Measurements from ENCODE around the gene ATPAF1. TPM values are rescaled to one million over a fixed set of nuclear protein-coding genes. Genes with fewer than 3 reads are reported as not detected.
A peak's percentile ranks its signal among the peaks of the same experiment; 100 is the strongest.

ATPAF1 gene
- total RNA-seq, 1 donor from 2014 or later = 19.3 TPM

DNA sequence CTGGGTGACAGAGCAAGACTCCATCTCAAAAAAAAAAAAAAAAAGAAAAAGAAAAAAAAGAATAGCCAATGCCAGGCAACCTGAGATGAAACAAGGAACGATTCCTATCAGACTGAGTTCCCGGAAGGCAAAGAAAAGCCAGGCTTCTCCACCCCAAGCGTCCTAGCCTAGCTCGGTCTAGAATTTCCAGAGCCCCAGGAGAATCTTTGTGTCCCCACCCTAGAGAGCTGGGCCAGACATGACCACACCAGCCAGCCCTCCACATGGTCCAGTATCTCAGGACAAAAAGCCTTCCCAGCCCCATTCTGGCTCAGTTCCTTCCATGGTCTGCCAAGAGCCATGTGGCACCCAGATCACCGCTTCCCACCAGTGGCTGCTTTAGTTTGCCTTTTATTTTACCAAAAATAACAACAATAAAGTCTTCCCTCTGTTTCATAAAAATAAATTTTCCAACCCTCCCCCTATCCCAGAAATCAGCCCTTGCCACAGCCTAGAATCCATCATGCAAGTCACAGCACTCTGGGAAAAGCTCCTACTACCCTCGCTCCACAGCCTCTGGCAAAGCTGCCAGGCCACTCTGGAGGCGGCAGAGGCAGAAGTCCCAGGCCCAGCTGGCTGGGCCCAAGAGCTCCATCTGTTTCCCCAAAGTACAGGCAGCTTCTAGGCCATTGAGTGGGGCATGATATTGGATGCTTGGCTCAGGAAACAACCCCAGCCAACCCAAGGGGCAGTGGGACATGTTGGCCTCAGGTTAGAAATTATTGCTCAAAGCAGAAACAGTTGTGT is 60.6 kb downstream of the ATPAF1 start:
- DNase-seq (ENCODE audit: low read depth) = no peak
- Histone ChIP-seq H4K20me1 (ENCODE audit: insufficient read depth, low read length) (peaks cover 8% of the 10 kb centered on the region), H3K9me3 (ENCODE audit: insufficient read depth, low read depth, low read length) (no peaks in the 10 kb centered on the region), H3K4me3 (ENCODE audit: insufficient read depth, low read depth, low read length) (no peak overlapping the region), H3K79me2 (ENCODE audit: insufficient read depth, low read length) (peaks cover 8% of the 10 kb centered on the region), H3K27me3 (ENCODE audit: insufficient read depth, low read length) (no peaks in the 10 kb centered on the region), H3K27ac (ENCODE audit: low read depth, low read length) (no peak overlapping the region), H2AFZ (ENCODE audit: low read depth, low read length) (no peak overlapping the region), H3K36me3 (ENCODE audit: insufficient read depth, low read length) (no peaks in the 10 kb centered on the region), H3K4me2 (ENCODE audit: low read length) (no peak overlapping the region), H3K4me1 (ENCODE audit: insufficient read depth, low read length) (peaks cover 8% of the 10 kb centered on the region), H3K9ac (ENCODE audit: low read length) (no peak overlapping the region)
- no peaks in the 10 kb centered on the region for H3K27me3 Mint-ChIP-seq (ENCODE audit: low read depth, unreplicated experiment)
- no peak overlapping the region for H3K4me3 Mint-ChIP-seq (ENCODE audit: unreplicated experiment)
- H3K4me1 Mint-ChIP-seq (ENCODE audit: low read depth, unreplicated experiment) = peaks cover 4% of the 10 kb centered on the region
- no peak for FAIRE-seq
- no peaks in the 10 kb centered on the region for H3K9me3 Mint-ChIP-seq (ENCODE audit: unreplicated experiment)
- peaks cover 23% of the 10 kb centered on the region for H3K36me3 Mint-ChIP-seq (ENCODE audit: low read depth, unreplicated experiment)
- no peak for TF ChIP-seq EZH2 (IDR thresholded peaks at IDR 0.05; ENCODE audit: insufficient read depth, low read length)
- TF ChIP-seq, protein P1, sequence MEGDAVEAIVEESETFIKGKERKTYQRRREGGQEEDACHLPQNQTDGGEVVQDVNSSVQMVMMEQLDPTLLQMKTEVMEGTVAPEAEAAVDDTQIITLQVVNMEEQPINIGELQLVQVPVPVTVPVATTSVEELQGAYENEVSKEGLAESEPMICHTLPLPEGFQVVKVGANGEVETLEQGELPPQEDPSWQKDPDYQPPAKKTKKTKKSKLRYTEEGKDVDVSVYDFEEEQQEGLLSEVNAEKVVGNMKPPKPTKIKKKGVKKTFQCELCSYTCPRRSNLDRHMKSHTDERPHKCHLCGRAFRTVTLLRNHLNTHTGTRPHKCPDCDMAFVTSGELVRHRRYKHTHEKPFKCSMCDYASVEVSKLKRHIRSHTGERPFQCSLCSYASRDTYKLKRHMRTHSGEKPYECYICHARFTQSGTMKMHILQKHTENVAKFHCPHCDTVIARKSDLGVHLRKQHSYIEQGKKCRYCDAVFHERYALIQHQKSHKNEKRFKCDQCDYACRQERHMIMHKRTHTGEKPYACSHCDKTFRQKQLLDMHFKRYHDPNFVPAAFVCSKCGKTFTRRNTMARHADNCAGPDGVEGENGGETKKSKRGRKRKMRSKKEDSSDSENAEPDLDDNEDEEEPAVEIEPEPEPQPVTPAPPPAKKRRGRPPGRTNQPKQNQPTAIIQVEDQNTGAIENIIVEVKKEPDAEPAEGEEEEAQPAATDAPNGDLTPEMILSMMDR (IDR thresholded peaks at IDR 0.05; ENCODE audit: insufficient read depth, low read depth, low read length) = no peak
- H3K27ac Mint-ChIP-seq (ENCODE audit: unreplicated experiment) = no peak overlapping the region

DNA sequence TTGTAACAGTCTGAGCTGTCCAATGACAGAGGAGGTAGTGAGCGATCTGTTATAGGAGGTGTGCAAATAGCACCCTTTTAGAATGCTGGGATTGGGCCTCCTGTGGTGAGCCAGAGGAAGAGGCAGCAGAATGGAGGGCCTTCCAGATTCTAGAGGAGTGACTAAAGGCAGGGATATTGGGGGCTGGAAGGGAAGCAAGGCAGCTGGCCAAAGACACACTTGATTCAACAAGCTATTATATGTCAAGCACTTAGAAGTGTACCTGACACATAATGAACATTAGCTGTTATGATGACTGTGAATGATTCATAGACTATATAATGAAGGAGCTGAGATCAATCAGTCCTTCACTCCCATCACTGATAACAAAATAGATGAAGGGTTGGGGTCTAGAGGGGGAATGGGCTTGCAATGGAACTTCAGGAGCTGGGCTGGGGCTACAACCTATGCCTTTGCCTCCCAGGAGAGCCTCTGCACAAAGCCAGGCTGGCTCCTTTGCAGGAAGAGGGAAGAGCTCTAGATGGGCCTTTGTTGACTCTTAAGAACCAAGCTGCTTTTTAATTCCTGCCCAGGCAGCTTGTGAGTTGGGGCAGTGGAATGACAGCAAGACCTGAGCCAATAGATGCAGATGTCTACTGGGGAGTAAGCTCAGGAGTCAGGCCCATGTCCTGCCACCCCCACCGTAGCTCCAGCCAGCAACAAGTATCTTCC is 61.8 kb downstream of the ATPAF1 start:
- no peak for FAIRE-seq
- no peak overlapping the region for H3K27ac Mint-ChIP-seq (ENCODE audit: unreplicated experiment)

More for the DNA sequence above, 61.8 kb downstream of the ATPAF1 start:
- peaks cover 8% of the 10 kb centered on the region for H3K79me2 ChIP-seq (ENCODE audit: insufficient read depth, low read length)
- H3K9ac ChIP-seq (ENCODE audit: low read length) = no peak overlapping the region
- H2AFZ ChIP-seq (ENCODE audit: low read depth, low read length) = no peak overlapping the region
- no peak for TF ChIP-seq EZH2 (IDR thresholded peaks at IDR 0.05; ENCODE audit: insufficient read depth, low read length)
- TF ChIP-seq, protein P1 (IDR thresholded peaks at IDR 0.05; ENCODE audit: insufficient read depth, low read depth, low read length) = no peak
- peaks cover 5% of the 10 kb centered on the region for H3K4me1 ChIP-seq (ENCODE audit: insufficient read depth, low read length)
- Mint-ChIP-seq H3K36me3 (ENCODE audit: low read depth, unreplicated experiment) (peaks cover 23% of the 10 kb centered on the region), H3K27me3 (ENCODE audit: low read depth, unreplicated experiment) (no peaks in the 10 kb centered on the region), H3K9me3 (ENCODE audit: unreplicated experiment) (no peaks in the 10 kb centered on the region), H3K4me1 (ENCODE audit: low read depth, unreplicated experiment) (peaks cover 2% of the 10 kb centered on the region), H3K4me3 (ENCODE audit: unreplicated experiment) (no peak overlapping the region)
- peaks cover 8% of the 10 kb centered on the region for H4K20me1 ChIP-seq (ENCODE audit: insufficient read depth, low read length)
- no peaks in the 10 kb centered on the region for H3K36me3 ChIP-seq (ENCODE audit: insufficient read depth, low read length)
- H3K27ac ChIP-seq (ENCODE audit: low read depth, low read length) = no peak overlapping the region
- H3K27me3 ChIP-seq (ENCODE audit: insufficient read depth, low read length) = no peaks in the 10 kb centered on the region
- peak; percentile 32 for DNase-seq (ENCODE audit: low read depth)
- no peak overlapping the region for H3K4me3 ChIP-seq (ENCODE audit: insufficient read depth, low read depth, low read length)
- H3K9me3 ChIP-seq (ENCODE audit: insufficient read depth, low read depth, low read length) = no peaks in the 10 kb centered on the region
- no peak overlapping the region for H3K4me2 ChIP-seq (ENCODE audit: low read length)
